Sciatic nerve (tissue), 2 donors: ENCODE results near the gene MOBP. TPM values are rescaled to one million over a fixed set of nuclear protein-coding genes. Genes with fewer than 3 reads are reported as not detected.
"Not testable (repeated sequence)": the region's sequence is repeated elsewhere in the genome, so short reads cannot be mapped to it uniquely, and the experiment has no call there.

Experiments used
- ATAC-seq: fragments of 200-7000 bp; cut with Tn5 transposase; one replicate; pipeline ENCODE4 v1.9.1; 2020; ENCODE audit warnings: mild to moderate bottlenecking, moderate library complexity
- DNase-seq: peaks from one replicate; pipeline ENCODE4 v3.0.0-alpha.2; 2020; ENCODE audit warnings: low spot score
- intact Hi-C: fragments of 100-400 bp; cut with DNase I; formaldehyde crosslinking; loops from one replicate; pipeline ENCODE4 v1.14.2; 2022
- total RNA-seq: library from RNA; stranded (reverse); fragmentation: NEBNext Ultra II Directional; extraction: Animal tissue kit (Norgen Biotek cat#: 25700); gene quantifications from one replicate; pipeline ENCODE4 v1.2.1, GENCODE V29; 2021
- donor health status: DM: no; HTN: no; CAD: no.
- donor health status: DM: no; HTN: no; CAD: no.

The MOBP gene
- 3.8 TPM for total RNA-seq

DNA sequence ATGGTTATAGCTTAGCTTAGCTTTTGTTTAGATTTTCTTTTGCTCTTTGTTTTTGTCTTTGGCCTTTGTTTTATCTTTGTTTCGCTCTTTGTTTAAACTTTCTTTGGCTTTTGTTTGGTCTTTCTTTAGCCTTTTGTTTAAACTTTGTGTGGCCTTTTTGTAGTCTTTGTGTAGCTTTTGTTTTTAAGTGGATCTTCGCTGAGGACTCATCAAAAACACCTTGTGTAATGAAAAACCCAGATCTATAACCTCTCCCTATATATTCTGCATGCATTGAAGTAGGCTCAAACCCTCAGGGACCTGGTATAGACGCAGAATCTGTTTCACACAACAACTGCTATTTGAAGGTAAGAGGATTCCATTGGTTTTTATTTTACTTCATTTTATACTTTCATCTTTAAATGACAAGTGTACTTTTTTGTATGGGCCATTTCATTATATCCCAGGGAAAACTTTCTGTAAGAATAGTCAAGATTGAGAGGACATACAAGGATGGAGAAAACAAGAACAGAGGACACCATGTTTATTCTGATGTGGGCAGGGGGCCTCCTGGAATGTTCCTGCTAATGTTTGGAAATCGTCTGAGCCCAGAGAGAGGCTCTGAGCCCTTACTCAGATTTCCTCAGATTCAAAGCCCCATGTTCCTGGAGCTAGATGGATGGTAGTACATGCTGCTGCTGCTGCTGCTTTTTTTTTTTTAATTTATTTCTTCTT is at the start of gene MOBP:
TSS of gene MOBP (plus strand) at position 287 of the 714 bp plus-strand sequence. CDS start 34,390 bp downstream, outside the sequence.
- ATAC-seq (no peak), DNase-seq (no peak)
- intact Hi-C loops: no loop called here

- intact Hi-C loops: loop anchor here (5.0 to 10.0 kb wide), 2 partner anchors 794 to 896 kb away; no protein-coding TSS in a partner anchor
- ATAC-seq, DNase-seq: not testable (repeated sequence)
Measured at GRCh38 chr3:39418556-39419225, 48.8 kb upstream of the MOBP start.

DNA sequence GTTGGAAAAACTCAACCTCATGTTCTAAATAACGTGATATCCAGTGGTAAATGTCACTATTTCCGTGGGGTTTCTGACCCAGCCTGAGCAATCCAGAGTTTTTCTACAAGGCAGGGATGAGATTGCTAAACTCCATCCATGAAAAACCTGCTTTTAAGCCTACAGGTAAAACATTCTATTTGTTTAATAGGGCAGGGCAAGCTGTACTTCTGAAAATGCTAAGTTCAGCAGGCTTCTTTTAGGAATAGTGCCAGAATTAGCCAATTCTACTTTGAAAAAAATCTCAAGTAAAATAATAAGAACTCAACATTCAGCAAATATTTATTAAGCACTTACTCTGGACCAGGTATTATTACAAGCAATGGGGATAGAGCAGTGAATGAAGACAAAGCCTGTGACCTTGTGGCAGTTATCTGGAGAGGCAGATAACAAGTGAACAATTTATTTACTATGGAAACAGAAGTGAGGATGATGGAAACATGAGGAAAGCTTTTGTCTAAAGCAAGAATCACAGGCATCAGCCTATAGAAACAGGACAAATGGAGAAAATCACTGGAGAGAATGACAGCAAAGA is 47.7 kb upstream of the MOBP start:
- DNase-seq (no peak), ATAC-seq (no peak)
- intact Hi-C loops: loop anchor here (5.0 to 10.0 kb wide), 2 partner anchors 792 to 895 kb away; no protein-coding TSS in a partner anchor

GRCh38 chr3:39420543-39420942 is 46.9 kb upstream of the MOBP start:
- intact Hi-C loops: no loop called here
- no peak for DNase-seq
- no peak for ATAC-seq

GRCh38 chr3:39423436-39423970 is 44.0 kb upstream of the MOBP start:
- DNase-seq: no peak
- ATAC-seq: no peak
- intact Hi-C loops: no loop called here

GRCh38 chr3:39426312-39426711 is 41.2 kb upstream of the MOBP start:
- DNase-seq: no peak
- no peak for ATAC-seq
- intact Hi-C loops: no loop called here

DNA sequence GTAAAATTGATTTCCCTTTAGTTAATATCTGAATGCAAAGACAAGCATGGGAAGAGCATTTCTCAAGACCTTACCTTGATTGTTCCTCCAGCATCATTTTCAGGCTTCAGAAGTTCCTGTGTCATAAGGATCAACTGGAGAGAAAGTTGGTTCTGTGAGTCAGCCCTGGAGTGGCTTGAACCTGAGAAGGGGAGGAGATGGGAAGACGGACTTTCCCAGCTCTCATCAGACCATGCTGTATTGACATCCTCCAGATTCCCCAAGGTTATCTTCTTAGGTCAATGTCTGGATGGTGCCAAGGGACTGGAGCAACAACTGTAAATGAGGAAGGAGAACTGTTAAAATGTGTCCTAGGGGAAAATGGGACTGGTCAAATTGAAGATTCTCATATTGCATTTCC is 40.0 kb upstream of the MOBP start:
- ATAC-seq (no peak), DNase-seq (no peak)
- intact Hi-C loops: no loop called here

- no peak for DNase-seq
- intact Hi-C loops: no loop called here
- ATAC-seq: peak; percentile 22
Measured at GRCh38 chr3:39428745-39429201, 38.7 kb upstream of the MOBP start.

DNA sequence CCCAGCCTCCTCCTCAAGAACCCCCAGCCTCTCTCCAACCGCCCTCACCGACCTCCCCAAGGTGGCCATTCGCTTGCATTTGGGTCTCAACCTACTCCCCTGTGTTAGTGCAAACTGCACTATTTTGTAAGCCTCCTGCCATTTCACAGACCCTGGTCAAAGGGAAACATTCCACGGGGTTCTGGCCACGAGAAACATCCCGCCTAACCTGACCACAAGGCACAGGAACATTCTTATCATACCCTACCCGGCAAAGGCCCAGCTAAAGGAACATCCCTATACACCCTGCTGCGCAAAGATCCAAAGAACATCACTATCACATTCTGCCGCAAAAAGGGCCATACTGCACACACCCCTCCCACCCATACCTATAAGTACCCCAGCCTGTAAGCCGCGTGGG is 38.0 kb upstream of the MOBP start:
- intact Hi-C loops: no loop called here
- no peak for ATAC-seq
- DNase-seq: no peak

DNA sequence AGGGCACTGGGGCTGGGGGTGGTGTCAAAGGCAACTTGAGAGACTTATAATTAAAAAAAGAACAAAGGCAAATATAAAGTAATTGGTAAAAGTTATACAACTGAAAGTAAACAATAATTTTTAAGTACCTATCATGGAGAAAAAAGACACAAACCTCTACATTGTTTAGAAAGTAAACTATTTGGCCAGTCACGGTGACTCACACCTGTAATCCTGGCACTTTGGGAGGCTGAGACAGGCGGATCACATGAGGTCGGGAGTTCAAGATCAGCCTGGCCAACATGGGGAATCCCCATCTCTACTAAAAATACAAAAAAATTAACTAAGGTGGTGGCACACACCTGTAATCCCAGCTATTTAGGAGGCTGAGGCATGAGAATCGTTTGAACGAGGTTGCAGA is 35.1 kb upstream of the MOBP start:
- DNase-seq: no peak
- intact Hi-C loops: no loop called here
- ATAC-seq: no peak

DNA sequence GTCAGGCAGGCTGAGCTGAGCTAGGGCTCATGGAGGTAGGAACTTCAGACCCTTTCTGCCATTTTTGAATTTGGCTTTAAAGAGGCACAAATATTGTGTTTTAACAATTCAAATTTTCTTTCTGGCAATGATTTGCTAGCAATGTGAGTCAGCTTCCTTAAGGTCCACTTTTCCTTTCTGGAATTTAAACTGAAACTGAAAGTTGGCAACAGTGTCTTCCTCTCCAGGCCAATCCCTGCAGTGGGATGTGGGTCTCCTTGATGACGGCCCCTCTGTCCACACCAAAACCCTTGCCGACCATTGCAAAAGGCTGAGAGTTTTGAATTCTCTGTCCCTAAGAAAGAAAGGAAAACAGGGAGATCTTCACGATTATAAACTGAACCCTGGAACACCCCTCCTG is 33.8 kb upstream of the MOBP start:
- DNase-seq (no peak), ATAC-seq (no peak)
- intact Hi-C loops: no loop called here

GRCh38 chr3:39434574-39434973 is 32.9 kb upstream of the MOBP start:
- intact Hi-C loops: no loop called here
- ATAC-seq (no peak), DNase-seq (no peak)

DNA sequence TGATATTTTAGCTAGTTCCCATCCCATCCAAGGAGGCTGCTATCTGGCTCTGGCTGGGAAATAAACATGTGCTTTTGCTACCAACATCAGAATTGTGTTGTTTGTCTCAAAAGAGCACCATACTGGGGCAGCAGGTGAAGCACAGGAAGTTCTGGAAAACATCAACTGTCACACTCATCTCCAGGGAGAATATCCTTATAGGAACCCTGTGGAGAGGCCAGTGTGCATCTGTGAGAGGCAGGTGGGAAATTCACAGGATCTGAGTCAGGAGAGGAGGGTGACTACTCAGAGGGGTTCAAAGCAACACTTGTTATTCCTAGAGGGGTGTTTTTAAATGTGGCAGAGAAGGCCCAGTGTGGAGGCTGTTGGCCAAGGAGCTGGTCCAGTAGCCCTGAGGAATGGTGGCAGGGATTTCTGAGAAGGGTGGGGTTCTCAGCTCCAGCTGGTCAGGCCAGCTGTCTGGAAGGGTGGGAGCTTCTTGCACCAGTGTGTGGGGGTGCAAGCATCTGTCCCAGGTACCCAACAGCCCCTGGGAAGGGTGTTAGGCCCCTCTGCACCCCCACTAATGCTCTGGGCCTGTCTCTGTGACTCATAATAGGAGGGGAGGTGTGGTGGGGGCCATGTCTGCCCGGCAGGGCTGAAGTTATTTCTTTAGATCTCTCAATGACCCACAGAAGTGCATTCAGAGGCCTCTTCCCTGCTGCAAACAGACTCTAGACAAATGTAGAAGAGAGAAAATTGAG is 32.3 kb upstream of the MOBP start:
- intact Hi-C loops: no loop called here
- DNase-seq (no peak), ATAC-seq (no peak)

DNA sequence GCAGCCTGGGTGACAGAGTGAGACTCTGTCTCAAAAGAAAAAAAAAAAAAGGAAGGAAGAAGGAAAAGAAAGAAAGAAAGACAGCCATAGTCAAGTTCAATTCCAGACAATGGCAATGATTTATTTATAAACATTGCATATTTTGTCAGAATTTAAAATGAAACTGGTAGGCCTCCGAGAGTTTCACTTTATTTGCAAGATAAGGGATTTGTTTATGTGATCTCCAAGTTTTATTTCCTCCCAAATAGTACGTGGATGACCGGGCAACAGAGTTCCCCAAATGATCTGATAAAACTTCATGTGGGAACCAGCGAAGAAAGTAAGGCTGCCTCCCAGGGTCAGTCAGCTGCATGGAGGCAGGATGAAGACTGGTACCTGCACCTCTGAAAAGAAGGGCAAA is 28.6 kb upstream of the MOBP start:
- intact Hi-C loops: no loop called here
- no peak for ATAC-seq
- DNase-seq: no peak

- intact Hi-C loops: no loop called here
- ATAC-seq: no peak
- DNase-seq: no peak
Measured at GRCh38 chr3:39440316-39440715, 27.2 kb upstream of the MOBP start.

GRCh38 chr3:39443530-39443929 is 23.9 kb upstream of the MOBP start:
- ATAC-seq (no peak), DNase-seq (no peak)
- intact Hi-C loops: no loop called here

DNA sequence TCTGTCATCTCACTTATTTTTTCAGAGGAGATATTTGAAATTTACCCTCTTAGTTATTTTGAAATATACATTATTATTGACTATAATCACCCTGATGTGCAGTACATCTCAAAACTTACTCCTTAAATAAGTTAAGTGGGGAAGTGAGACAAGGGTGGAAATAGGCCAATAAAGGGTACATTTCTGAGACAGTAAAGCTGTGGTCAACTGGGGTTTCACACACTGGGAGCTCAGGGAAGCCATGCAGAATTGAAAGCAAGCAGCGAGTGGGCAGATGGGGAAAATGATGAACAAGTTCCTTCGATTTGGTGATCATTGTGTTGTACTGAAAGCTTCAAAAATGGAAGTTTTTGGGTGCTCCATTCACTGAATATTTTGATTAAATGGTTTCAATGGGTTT is 21.6 kb upstream of the MOBP start:
- intact Hi-C loops: loop anchor here (5.0 kb wide), 1 partner anchor 51 kb away; no protein-coding TSS in a partner anchor
- no peak for DNase-seq
- no peak for ATAC-seq

DNA sequence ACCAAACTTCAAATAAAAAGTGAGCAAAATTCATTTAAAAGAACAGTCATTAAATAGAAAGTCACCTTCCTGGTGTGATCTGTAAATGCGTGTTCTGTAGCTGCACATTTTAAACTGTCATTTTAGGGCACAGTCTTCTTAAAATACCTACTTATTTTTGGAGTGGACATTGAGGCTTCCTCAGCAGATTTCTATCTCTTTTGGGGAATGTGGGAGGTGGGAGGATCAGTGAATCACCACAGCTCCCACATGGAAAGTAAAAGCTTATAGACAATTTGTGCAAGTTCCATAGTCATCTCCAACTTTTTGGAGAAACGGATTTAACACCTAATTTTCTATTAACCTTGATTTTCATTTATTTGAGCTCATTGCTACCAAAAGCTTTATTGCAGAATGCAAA is 21.0 kb upstream of the MOBP start:
- intact Hi-C loops: loop anchor here (5.0 kb wide), 1 partner anchor 51 kb away; no protein-coding TSS in a partner anchor
- DNase-seq: no peak
- ATAC-seq: no peak
